Suprapubic skin (tissue), 4 donors: ENCODE measurements around the gene EPB41L1. TPM values are rescaled to one million over a fixed set of nuclear protein-coding genes. Genes with fewer than 3 reads are reported as not detected.

Experiments used
- DNase-seq, 2 donors: peaks; one replicate each; pipeline ENCODE4 v3.0.0-alpha.2; 2019; ENCODE audit warnings: low spot score in 2 of 2
- H3K27ac ChIP-seq: fragments of 200-600 bp; sonication (generic); one replicate; pipeline ENCODE4 v1.5.1; 2019
- H3K27me3 ChIP-seq: fragments of 200-600 bp; sonication (generic); one replicate; pipeline ENCODE4 v1.5.1; 2019
- H3K36me3 ChIP-seq: fragments of 200-600 bp; sonication (generic); one replicate; pipeline ENCODE4 v1.5.1; 2019
- H3K4me1 ChIP-seq: fragments of 200-600 bp; sonication (generic); one replicate; pipeline ENCODE4 v1.5.1; 2019
- H3K4me3 ChIP-seq: fragments of 200-600 bp; sonication (generic); one replicate; pipeline ENCODE4 v1.5.1; 2019; ENCODE audit warnings: mild to moderate bottlenecking
- H3K9me3 ChIP-seq: fragments of 200-600 bp; sonication (generic); one replicate; pipeline ENCODE4 v1.5.1; 2019
- EP300 ChIP-seq: sonication (generic); formaldehyde crosslinking; IDR thresholded peaks from one replicate; pipeline ENCODE4 v1.6.1; 2017; ENCODE audit warnings: antibody characterized with exemption
- POLR2A ChIP-seq, 2 donors: fragments of 450-650 bp; IDR thresholded peaks; one replicate each; pipeline ENCODE4 v1.6.1; 2017; ENCODE audit warnings: antibody characterized with exemption in 2 of 2, mild to moderate bottlenecking in 2 of 2, moderate library complexity in 2 of 2
- POLR2AphosphoS5 ChIP-seq, 3 donors: sonication (generic); formaldehyde crosslinking; IDR thresholded peaks; one replicate each; pipeline ENCODE4 v1.6.1; 2017; ENCODE audit warnings: antibody characterized with exemption in 3 of 3
- WGBS: methylation state at CpG from one replicate; pipeline ENCODE4 v1.1.5; 2018; 5-methylcytosine and 5-hydroxymethylcytosine counted together
- total RNA-seq, 4 donors: library from RNA; depleted of rRNA; stranded (reverse); fragments of >200 nt; gene quantifications; one replicate each; pipeline ENCODE4 v1.1.0, GENCODE V29; 2016
- TF ChIP-seq, protein P1 (sequence below), 2 donors: fragments of 200-600 bp in 1 of 2; fragments of 450-650 bp in 1 of 2; sonication (generic) in 1 of 2; IDR thresholded peaks; one replicate each; pipeline ENCODE4 v1.5.1; 2016 to 2019; ENCODE audit warnings: antibody characterized with exemption in 2 of 2, mild to moderate bottlenecking in 1 of 2, moderate library complexity in 1 of 2

The EPB41L1 gene
- total RNA-seq, 4 donors from 2014 or later = 14.3 to 27.9 (median 21.4) TPM

GRCh38 chr20:36206641-36207040 lies 52.1 kb downstream of the EPB41L1 start:
- no peaks in the 10 kb centered on the region for H3K9me3 ChIP-seq
- no peak overlapping the region for H3K4me3 ChIP-seq
- H3K27me3 ChIP-seq = no peaks in the 10 kb centered on the region
- H3K4me1 ChIP-seq = peaks cover 3% of the 10 kb centered on the region
- no peak overlapping the region for H3K27ac ChIP-seq
- peaks cover 45% of the 10 kb centered on the region for H3K36me3 ChIP-seq
- no peak for DNase-seq
- no peak for TF ChIP-seq POLR2A (IDR thresholded peaks at IDR 0.05)
- TF ChIP-seq EP300 = no peak
- TF ChIP-seq, protein P1, sequence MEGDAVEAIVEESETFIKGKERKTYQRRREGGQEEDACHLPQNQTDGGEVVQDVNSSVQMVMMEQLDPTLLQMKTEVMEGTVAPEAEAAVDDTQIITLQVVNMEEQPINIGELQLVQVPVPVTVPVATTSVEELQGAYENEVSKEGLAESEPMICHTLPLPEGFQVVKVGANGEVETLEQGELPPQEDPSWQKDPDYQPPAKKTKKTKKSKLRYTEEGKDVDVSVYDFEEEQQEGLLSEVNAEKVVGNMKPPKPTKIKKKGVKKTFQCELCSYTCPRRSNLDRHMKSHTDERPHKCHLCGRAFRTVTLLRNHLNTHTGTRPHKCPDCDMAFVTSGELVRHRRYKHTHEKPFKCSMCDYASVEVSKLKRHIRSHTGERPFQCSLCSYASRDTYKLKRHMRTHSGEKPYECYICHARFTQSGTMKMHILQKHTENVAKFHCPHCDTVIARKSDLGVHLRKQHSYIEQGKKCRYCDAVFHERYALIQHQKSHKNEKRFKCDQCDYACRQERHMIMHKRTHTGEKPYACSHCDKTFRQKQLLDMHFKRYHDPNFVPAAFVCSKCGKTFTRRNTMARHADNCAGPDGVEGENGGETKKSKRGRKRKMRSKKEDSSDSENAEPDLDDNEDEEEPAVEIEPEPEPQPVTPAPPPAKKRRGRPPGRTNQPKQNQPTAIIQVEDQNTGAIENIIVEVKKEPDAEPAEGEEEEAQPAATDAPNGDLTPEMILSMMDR (IDR thresholded peaks at IDR 0.05) = no peak
- no peak for TF ChIP-seq POLR2AphosphoS5 (IDR thresholded peaks at IDR 0.05)
- 94% methylated on average over 9 of the region's 9 CpGs for WGBS

- no peak overlapping the region for H3K27ac ChIP-seq
- no peaks in the 10 kb centered on the region for H3K27me3 ChIP-seq
- peaks cover 3% of the 10 kb centered on the region for H3K4me1 ChIP-seq
- no peak overlapping the region for H3K4me3 ChIP-seq
- no peak for DNase-seq
- no peaks in the 10 kb centered on the region for H3K9me3 ChIP-seq
- whole genome bisulfite sequencing = 91% methylated on average over 6 of the region's 11 CpGs
- peaks cover 44% of the 10 kb centered on the region for H3K36me3 ChIP-seq
- TF ChIP-seq POLR2A (IDR thresholded peaks at IDR 0.05) (no peak), POLR2AphosphoS5 (IDR thresholded peaks at IDR 0.05) (no peak), EP300 (no peak)
- TF ChIP-seq, protein P1 (IDR thresholded peaks at IDR 0.05) = no peak
Observed at GRCh38 chr20:36207602-36208001, 53.1 kb downstream of the EPB41L1 start.

- no peaks in the 10 kb centered on the region for H3K27me3 ChIP-seq
- H3K27ac ChIP-seq = no peak overlapping the region
- no peaks in the 10 kb centered on the region for H3K4me1 ChIP-seq
- H3K4me3 ChIP-seq = no peak overlapping the region
- DNase-seq = no peak
- peaks cover 51% of the 10 kb centered on the region for H3K36me3 ChIP-seq
- TF ChIP-seq EP300 = no peak
- TF ChIP-seq, protein P1 (IDR thresholded peaks at IDR 0.05) = no peak
- no peak for TF ChIP-seq POLR2AphosphoS5 (IDR thresholded peaks at IDR 0.05)
- no peak for TF ChIP-seq POLR2A (IDR thresholded peaks at IDR 0.05)
- H3K9me3 ChIP-seq = no peaks in the 10 kb centered on the region
- WGBS = 90% methylated on average over 9 of the region's 10 CpGs
Observed at GRCh38 chr20:36208257-36208656, 53.7 kb downstream of the EPB41L1 start.

DNA sequence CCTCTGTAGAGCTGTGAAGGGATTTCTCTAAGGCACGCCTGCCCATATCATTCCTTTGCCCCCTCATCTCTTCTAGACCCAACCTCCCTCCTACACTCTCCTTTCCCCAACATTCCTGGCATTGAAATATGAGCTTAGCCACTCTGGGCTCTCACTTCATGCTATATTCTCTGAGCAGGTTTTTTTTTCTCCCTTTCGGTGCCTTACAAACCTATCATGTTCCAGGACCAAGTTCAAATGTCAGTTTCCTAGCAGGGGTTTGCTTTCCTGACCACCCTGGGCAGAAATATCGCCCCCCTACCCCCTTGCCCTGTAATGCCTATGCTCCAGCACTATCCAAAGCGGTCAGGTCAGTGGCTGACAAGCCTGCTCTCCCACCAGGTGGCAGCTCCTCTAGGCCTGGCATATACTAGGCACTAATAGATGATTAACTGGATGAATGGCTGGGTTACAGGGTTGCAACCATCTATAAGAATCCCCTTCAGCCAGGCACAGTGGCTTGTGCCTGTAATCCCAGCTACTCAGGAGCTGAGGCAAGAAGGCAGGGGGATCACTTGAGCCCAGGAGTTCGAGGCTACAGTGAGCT lies 56.0 kb downstream of the EPB41L1 start:
- DNase-seq = no peak
- WGBS = 94% methylated on average over 5 of the region's 5 CpGs
- Histone ChIP-seq H3K27ac (no peak overlapping the region), H3K4me1 (no peaks in the 10 kb centered on the region), H3K36me3 (peaks cover 62% of the 10 kb centered on the region), H3K4me3 (no peak overlapping the region), H3K9me3 (no peaks in the 10 kb centered on the region), H3K27me3 (no peaks in the 10 kb centered on the region)
- TF ChIP-seq EP300 (no peak), POLR2A (IDR thresholded peaks at IDR 0.05) (no peak), POLR2AphosphoS5 (IDR thresholded peaks at IDR 0.05) (no peak)
- TF ChIP-seq, protein P1 (IDR thresholded peaks at IDR 0.05) = no peak

DNA sequence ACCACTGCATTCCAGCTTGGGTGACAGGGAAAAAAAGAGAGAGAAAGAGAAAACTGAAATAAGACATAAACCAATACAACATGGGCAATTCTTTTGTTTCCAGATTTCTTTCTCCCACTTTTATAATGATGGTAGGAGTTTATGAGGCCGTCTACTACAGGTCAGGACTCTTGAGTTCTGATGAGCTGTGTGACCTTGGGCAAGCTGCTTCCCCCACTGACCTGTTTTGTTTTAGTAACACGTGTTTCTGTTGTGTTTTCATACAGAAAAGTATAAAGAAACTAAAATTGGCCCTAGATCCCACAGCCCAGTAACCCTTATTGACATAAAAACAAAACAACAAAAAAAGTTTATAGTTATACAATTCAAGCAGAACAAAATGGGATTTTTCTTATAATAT lies 58.8 kb downstream of the EPB41L1 start:
- DNase-seq = no peak
- Histone ChIP-seq H3K4me1 (no peaks in the 10 kb centered on the region), H3K27me3 (no peaks in the 10 kb centered on the region), H3K9me3 (no peaks in the 10 kb centered on the region), H3K4me3 (no peak overlapping the region), H3K27ac (no peak overlapping the region), H3K36me3 (peaks cover 40% of the 10 kb centered on the region)
- TF ChIP-seq POLR2A (IDR thresholded peaks at IDR 0.05) = no peak
- TF ChIP-seq, protein P1 (IDR thresholded peaks at IDR 0.05) = no peak
- TF ChIP-seq EP300 = no peak
- TF ChIP-seq POLR2AphosphoS5 (IDR thresholded peaks at IDR 0.05) = no peak
- WGBS = 72% methylated on average over 2 of the region's 2 CpGs
